ENCODE data around the gene PODN.

Gene PODN

GRCh38 chr1:53057127-53057526 is 4.9 kb upstream of the PODN start:
- DNase-seq: peak; percentile 65

GRCh38 chr1:53060579-53060978 is 1.4 kb upstream of the PODN start:
- DNase-seq: no peak

- DNase-seq: no peak
Observed at GRCh38 chr1:53061123-53061858, 722 bp upstream of the PODN start.

- DNase-seq: no peak
Observed at GRCh38 chr1:53062708-53063591, 937 bp downstream of the PODN start.

- no peak for DNase-seq
Observed at GRCh38 chr1:53063744-53064515, 1.9 kb downstream of the PODN start.

GRCh38 chr1:53065391-53065790 is 3.4 kb downstream of the PODN start:
- DNase-seq: no peak

- no peak for DNase-seq
Observed at GRCh38 chr1:53066488-53066887, 4.5 kb downstream of the PODN start.

GRCh38 chr1:53066891-53067738 is 5.1 kb downstream of the PODN start:
- DNase-seq: no peak

- DNase-seq: no peak
Observed at GRCh38 chr1:53067886-53068285, 5.9 kb downstream of the PODN start.

GRCh38 chr1:53068314-53069099 is 6.5 kb downstream of the PODN start:
- no peak for DNase-seq

GRCh38 chr1:53069265-53069662 is 7.3 kb downstream of the PODN start:
- no peak for DNase-seq

GRCh38 chr1:53069663-53070327 is 7.8 kb downstream of the PODN start:
- DNase-seq: no peak

GRCh38 chr1:53070621-53071020 is 8.6 kb downstream of the PODN start:
- no peak for DNase-seq

GRCh38 chr1:53071167-53071865 is 9.3 kb downstream of the PODN start:
- DNase-seq: no peak

- no peak for DNase-seq
Observed at GRCh38 chr1:53071915-53072314, 9.9 kb downstream of the PODN start.

GRCh38 chr1:53073287-53073686 is 11.3 kb downstream of the PODN start:
- no peak for DNase-seq

GRCh38 chr1:53073868-53074311 is 11.9 kb downstream of the PODN start:
- DNase-seq: no peak

GRCh38 chr1:53074313-53075154 is 12.5 kb downstream of the PODN start:
- no peak for DNase-seq

GRCh38 chr1:53075206-53075605 is 13.2 kb downstream of the PODN start:
- DNase-seq: no peak
